ENCODE measurements around the gene FAM32A. TPM values are rescaled to one million over a fixed set of nuclear protein-coding genes. Genes with fewer than 3 reads are reported as not detected.

FAM32A gene
- 32.9 TPM for total RNA-seq

- DNase-seq (ENCODE audit: low spot score) = peak; percentile 99
Observed at GRCh38 chr19:16185123-16185767, at the start of gene FAM32A. Gene FAM32A (plus strand): TSS chr19:16185410. CDS start chr19:16185443, 33 bp downstream.

GRCh38 chr19:16135430-16136127 is 49.6 kb upstream of the FAM32A start:
- DNase-seq (ENCODE audit: low spot score) (no peak), ATAC-seq (no peak)

More at GRCh38 chr19:16185123-16185767, at the start of gene FAM32A:
- ATAC-seq = peak; percentile 93

GRCh38 chr19:16136185-16136999 is 48.8 kb upstream of the FAM32A start:
- ATAC-seq (no peak), DNase-seq (ENCODE audit: low spot score) (no peak)

- DNase-seq (ENCODE audit: low spot score) (no peak), ATAC-seq (no peak)
Observed at GRCh38 chr19:16139752-16140151, 45.5 kb upstream of the FAM32A start.

- no peak for ATAC-seq
Observed at GRCh38 chr19:16141043-16141442, 44.2 kb upstream of the FAM32A start.

GRCh38 chr19:16142032-16142580 is 43.1 kb upstream of the FAM32A start:
- no peak for DNase-seq (ENCODE audit: low spot score)
- ATAC-seq = no peak

More at GRCh38 chr19:16141043-16141442, 44.2 kb upstream of the FAM32A start:
- no peak for DNase-seq (ENCODE audit: low spot score)

GRCh38 chr19:16143399-16144215 is 41.6 kb upstream of the FAM32A start, which contains the start of gene HSH2D:
Gene HSH2D (plus strand): TSS chr19:16143685. CDS start chr19:16148751, 5,066 bp downstream.
- ATAC-seq (peak; percentile 38), DNase-seq (ENCODE audit: low spot score) (peak; percentile 57)

GRCh38 chr19:16144216-16144581 is 41.0 kb upstream of the FAM32A start:
- DNase-seq (ENCODE audit: low spot score) = no peak
- no peak for ATAC-seq

- ATAC-seq (no peak), DNase-seq (ENCODE audit: low spot score) (no peak)
Observed at GRCh38 chr19:16146112-16146511, 39.1 kb upstream of the FAM32A start.

- no peak for ATAC-seq
- no peak for DNase-seq (ENCODE audit: low spot score)
Observed at GRCh38 chr19:16148443-16149229, 36.6 kb upstream of the FAM32A start.

- no peak for ATAC-seq
Observed at GRCh38 chr19:16153582-16154336, 31.5 kb upstream of the FAM32A start.

GRCh38 chr19:16154557-16154956 is 30.7 kb upstream of the FAM32A start:
- no peak for DNase-seq (ENCODE audit: low spot score)
- ATAC-seq = no peak

More at GRCh38 chr19:16153582-16154336, 31.5 kb upstream of the FAM32A start:
- DNase-seq (ENCODE audit: low spot score) = no peak

GRCh38 chr19:16155128-16155527 is 30.1 kb upstream of the FAM32A start:
- ATAC-seq (no peak), DNase-seq (ENCODE audit: low spot score) (no peak)

- ATAC-seq = no peak
Observed at GRCh38 chr19:16156904-16157303, 28.3 kb upstream of the FAM32A start.

GRCh38 chr19:16157601-16158000 is 27.6 kb upstream of the FAM32A start:
- DNase-seq (ENCODE audit: low spot score) (no peak), ATAC-seq (peak; percentile 85)

More at GRCh38 chr19:16156904-16157303, 28.3 kb upstream of the FAM32A start:
- no peak for DNase-seq (ENCODE audit: low spot score)

GRCh38 chr19:16159655-16160054 is 25.6 kb upstream of the FAM32A start:
- ATAC-seq (no peak), DNase-seq (ENCODE audit: low spot score) (no peak)

GRCh38 chr19:16160445-16160942 is 24.7 kb upstream of the FAM32A start:
- DNase-seq (ENCODE audit: low spot score) (no peak), ATAC-seq (no peak)

- no peak for DNase-seq (ENCODE audit: low spot score)
- no peak for ATAC-seq
Observed at GRCh38 chr19:16160943-16161560, 24.2 kb upstream of the FAM32A start.

Measured in left lobe of liver (tissue), 2 donors.